Osteoblast (primary cell): Measurements from ENCODE around the gene FHDC1. TPM values are rescaled to one million over a fixed set of nuclear protein-coding genes. Genes with fewer than 3 reads are reported as not detected.

Source experiments
- DNase-seq: peaks from one replicate; pipeline ENCODE4 v3.0.0; 2011; ENCODE audit warnings: low spot score, mixed read lengths; ENCODE audit not compliant: insufficient read length; ENCODE audit errors: missing footprints
- H2AFZ ChIP-seq: 2 replicates; pipeline ENCODE4 v1.6.0; 2011; ENCODE audit warnings: mild to moderate bottlenecking, low read length
- H3K27ac ChIP-seq: 2 replicates; pipeline ENCODE4 v1.5.1; 2011; ENCODE audit warnings: mild to moderate bottlenecking, low read depth, low read length, moderate library complexity
- H3K27me3 ChIP-seq: 2 replicates; pipeline ENCODE4 v1.6.0; 2012; ENCODE audit warnings: mild to moderate bottlenecking, control low read depth, inconsistent platforms, low read length, moderate library complexity; ENCODE audit not compliant: insufficient read depth
- H3K36me3 ChIP-seq: 2 replicates; pipeline ENCODE4 v1.5.1; 2011; ENCODE audit warnings: mild to moderate bottlenecking, low read length, control low read depth, moderate library complexity; ENCODE audit not compliant: insufficient read depth
- H3K4me1 ChIP-seq: 2 replicates; pipeline ENCODE4 v1.5.1; 2011; ENCODE audit warnings: mild to moderate bottlenecking, low read length, control low read depth, moderate library complexity; ENCODE audit not compliant: insufficient read depth
- H3K4me2 ChIP-seq: 2 replicates; pipeline ENCODE4 v1.6.0; 2011; ENCODE audit warnings: mild to moderate bottlenecking, low read length; ENCODE audit not compliant: insufficient read depth
- H3K4me3 ChIP-seq: fragments of 200-600 bp; sonication (generic); 3 replicates; pipeline ENCODE4 v1.5.1; 2012; ENCODE audit warnings: mild to moderate bottlenecking, low read length, inconsistent platforms; ENCODE audit not compliant: insufficient read depth
- H3K79me2 ChIP-seq: 2 replicates; pipeline ENCODE4 v1.6.0; 2012; ENCODE audit warnings: mild to moderate bottlenecking, low read length, control low read depth, inconsistent platforms; ENCODE audit not compliant: insufficient read depth
- H3K9me3 ChIP-seq: 2 replicates; pipeline ENCODE4 v1.5.1; 2011; ENCODE audit warnings: low read depth, low read length, control low read depth
- H4K20me1 ChIP-seq: 2 replicates; pipeline ENCODE4 v1.6.0; 2012; ENCODE audit warnings: mild to moderate bottlenecking, low read length, control low read depth; ENCODE audit not compliant: insufficient read depth
- total RNA-seq: library from RNA; depleted of rRNA; stranded (reverse); fragments of >200 nt; gene quantifications from 2 replicates; pipeline ENCODE4 v1.2.3, GENCODE V29; 2012
- TF ChIP-seq, protein P1 (sequence below): IDR thresholded peaks from 2 replicates; pipeline ENCODE4 v1.5.1; 2011; ENCODE audit warnings: mild to moderate bottlenecking, low read depth, low read length, moderate library complexity; ENCODE audit errors: extremely low read depth

Gene FHDC1
- total RNA-seq, 1 donor: 0.36 TPM

DNA sequence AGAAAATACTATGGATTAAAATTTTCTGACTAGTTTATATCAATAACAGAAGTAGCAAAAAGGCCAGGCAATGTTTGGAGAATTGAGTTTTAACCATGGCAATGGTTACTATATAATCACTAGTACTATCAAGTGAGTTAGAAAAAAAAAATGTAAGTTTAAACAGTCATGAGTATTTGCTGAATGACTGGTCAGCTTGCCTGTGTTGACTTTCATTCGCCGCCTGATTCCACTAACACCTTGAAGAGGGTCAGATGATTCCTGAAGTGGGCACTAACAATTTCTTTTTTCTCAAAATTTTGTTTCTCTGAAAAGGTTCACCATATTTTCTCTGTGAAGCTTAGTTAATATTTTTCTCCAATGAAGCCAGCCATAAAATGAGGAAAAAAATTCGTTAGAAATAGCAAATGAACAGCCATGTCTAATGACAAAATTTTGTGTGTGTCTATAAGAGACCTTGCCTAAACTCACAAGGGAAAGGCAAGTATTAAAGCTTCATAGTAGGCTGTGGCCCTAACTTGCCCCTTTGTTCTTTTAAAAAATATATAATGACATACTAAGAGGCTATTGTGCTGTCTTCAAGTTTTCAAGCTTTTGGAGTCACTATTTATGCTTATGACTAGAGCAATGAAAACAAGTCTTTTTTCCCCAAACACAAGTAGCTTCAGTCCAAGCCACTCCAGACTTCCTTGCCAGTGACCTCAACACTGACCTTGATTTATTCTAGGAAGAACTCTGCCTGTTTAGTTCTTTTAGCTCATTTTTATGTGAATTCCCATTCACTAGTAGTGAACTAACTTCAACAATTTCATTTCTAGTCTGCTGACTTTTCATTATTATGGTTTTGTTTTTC, 18.4 kb upstream of the FHDC1 start:
- Histone ChIP-seq H3K27me3 (no peaks in the 10 kb centered on the region), H3K4me3 (no peak overlapping the region), H2AFZ (no peak overlapping the region), H3K27ac (no peak overlapping the region), H3K36me3 (peaks cover 7% of the 10 kb centered on the region), H4K20me1 (no peaks in the 10 kb centered on the region), H3K4me1 (no peaks in the 10 kb centered on the region), H3K79me2 (no peaks in the 10 kb centered on the region), H3K4me2 (no peak overlapping the region), H3K9me3 (peaks cover 7% of the 10 kb centered on the region)
- TF ChIP-seq, protein P1, sequence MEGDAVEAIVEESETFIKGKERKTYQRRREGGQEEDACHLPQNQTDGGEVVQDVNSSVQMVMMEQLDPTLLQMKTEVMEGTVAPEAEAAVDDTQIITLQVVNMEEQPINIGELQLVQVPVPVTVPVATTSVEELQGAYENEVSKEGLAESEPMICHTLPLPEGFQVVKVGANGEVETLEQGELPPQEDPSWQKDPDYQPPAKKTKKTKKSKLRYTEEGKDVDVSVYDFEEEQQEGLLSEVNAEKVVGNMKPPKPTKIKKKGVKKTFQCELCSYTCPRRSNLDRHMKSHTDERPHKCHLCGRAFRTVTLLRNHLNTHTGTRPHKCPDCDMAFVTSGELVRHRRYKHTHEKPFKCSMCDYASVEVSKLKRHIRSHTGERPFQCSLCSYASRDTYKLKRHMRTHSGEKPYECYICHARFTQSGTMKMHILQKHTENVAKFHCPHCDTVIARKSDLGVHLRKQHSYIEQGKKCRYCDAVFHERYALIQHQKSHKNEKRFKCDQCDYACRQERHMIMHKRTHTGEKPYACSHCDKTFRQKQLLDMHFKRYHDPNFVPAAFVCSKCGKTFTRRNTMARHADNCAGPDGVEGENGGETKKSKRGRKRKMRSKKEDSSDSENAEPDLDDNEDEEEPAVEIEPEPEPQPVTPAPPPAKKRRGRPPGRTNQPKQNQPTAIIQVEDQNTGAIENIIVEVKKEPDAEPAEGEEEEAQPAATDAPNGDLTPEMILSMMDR: no peak
- DNase-seq: no peak

DNA sequence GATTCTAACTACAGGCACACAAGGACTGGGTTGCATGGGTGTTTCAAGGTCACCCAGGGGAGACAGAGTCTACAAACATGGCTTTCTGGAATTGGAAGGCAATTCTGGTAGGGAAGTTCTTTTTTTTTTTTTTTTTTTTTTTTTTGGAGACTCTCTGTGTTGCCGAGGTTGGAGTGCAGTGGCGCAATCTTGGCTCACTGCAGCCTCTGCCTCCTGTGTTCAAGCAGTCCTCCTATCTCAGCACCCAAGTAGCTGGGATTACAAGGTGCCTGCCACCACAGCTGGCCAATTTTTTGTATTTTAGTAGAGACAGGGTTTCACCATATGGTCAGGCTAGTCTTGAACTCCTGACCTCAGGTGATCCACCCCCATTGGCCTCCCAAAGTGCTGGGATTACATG, 16.3 kb upstream of the FHDC1 start:
- no peak for DNase-seq
- Histone ChIP-seq H3K27me3 (no peaks in the 10 kb centered on the region), H3K4me1 (no peaks in the 10 kb centered on the region), H3K9me3 (peaks cover 7% of the 10 kb centered on the region), H2AFZ (no peak overlapping the region), H3K79me2 (no peaks in the 10 kb centered on the region), H3K4me3 (no peak overlapping the region), H3K27ac (no peak overlapping the region), H4K20me1 (no peaks in the 10 kb centered on the region), H3K4me2 (no peak overlapping the region), H3K36me3 (peaks cover 7% of the 10 kb centered on the region)
- TF ChIP-seq, protein P1: no peak

DNA sequence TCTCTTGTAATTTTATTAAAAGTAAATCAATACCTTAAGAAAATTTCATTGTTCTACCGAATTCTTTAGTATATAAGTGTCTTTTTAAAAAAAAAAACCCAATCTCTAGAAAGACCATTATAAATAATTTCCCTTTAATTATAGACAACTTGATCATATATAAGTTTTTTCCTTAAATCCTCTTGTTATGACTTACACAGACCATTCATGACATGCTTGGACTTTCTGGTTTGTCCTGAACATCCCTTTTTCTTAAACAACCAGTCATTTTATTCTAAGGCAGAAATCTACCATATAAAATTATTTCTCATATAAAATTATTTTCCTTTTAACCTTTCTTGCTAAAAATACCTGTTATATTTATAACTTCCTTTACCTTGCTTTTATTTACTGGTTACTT, 15.4 kb upstream of the FHDC1 start:
- no peak for DNase-seq

DNA sequence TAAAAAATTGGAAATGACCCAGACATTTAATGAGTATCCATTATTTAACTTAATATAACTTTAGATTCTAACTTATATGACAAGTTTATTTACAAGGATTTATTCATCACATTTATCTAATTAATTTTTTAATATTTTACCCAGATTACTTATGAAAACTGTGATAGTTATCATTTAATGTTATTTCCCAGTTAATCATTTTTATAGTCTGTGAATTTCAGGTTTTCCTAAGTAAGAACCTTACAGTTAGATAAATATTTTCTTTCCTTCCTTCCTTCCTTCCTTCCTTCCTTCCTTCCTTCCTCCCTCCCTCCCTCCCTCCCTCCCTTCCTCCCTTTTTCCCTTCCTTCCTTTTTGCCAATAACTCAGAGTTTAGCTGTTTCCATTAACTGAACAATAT, 14.8 kb upstream of the FHDC1 start:
- no peak overlapping the region for H2AFZ ChIP-seq
- no peak overlapping the region for H3K4me2 ChIP-seq
- H4K20me1 ChIP-seq: no peaks in the 10 kb centered on the region
- no peak for DNase-seq
- TF ChIP-seq, protein P1: no peak
- H3K4me3 ChIP-seq: no peak overlapping the region
- no peak overlapping the region for H3K27ac ChIP-seq
- H3K27me3 ChIP-seq: no peaks in the 10 kb centered on the region
- peaks cover 7% of the 10 kb centered on the region for H3K36me3 ChIP-seq
- no peaks in the 10 kb centered on the region for H3K79me2 ChIP-seq
- H3K9me3 ChIP-seq: peaks cover 7% of the 10 kb centered on the region
- no peaks in the 10 kb centered on the region for H3K4me1 ChIP-seq

More for the DNA sequence above, 15.4 kb upstream of the FHDC1 start:
- Histone ChIP-seq H4K20me1 (no peaks in the 10 kb centered on the region), H3K27ac (no peak overlapping the region), H3K9me3 (peaks cover 7% of the 10 kb centered on the region), H3K4me2 (no peak overlapping the region), H3K79me2 (no peaks in the 10 kb centered on the region), H3K36me3 (peaks cover 7% of the 10 kb centered on the region), H2AFZ (no peak overlapping the region), H3K27me3 (no peaks in the 10 kb centered on the region), H3K4me3 (no peak overlapping the region), H3K4me1 (no peaks in the 10 kb centered on the region)
- TF ChIP-seq, protein P1: no peak
